HepG2 (cell line): Measurements from ENCODE around the gene UQCR11. TPM values are rescaled to one million over a fixed set of nuclear protein-coding genes. Genes with fewer than 3 reads are reported as not detected.

ENCODE experiments used
- CREBL2 ChIP-seq: sonication (generic); formaldehyde crosslinking; IDR thresholded peaks from 2 replicates; pipeline ENCODE4 v1.8.1; 2023; ENCODE audit warnings: missing genetic modification reagents, mild to moderate bottlenecking, borderline replicate concordance
- DR1 ChIP-seq: sonication (generic); formaldehyde crosslinking; IDR thresholded peaks from 2 replicates; pipeline ENCODE4 v1.8.0; 2021; ENCODE audit warnings: mild to moderate bottlenecking, missing genetic modification reagents, inconsistent platforms
- HCFC1 ChIP-seq: fragments of 150-350 bp; IDR thresholded peaks from 2 replicates; pipeline ENCODE4 v1.6.1; 2014; ENCODE audit warnings: low read depth, low read length
- HMGXB4 ChIP-seq, 2 experiments: sonication (generic) in 1 of 2; formaldehyde crosslinking in 1 of 2; IDR thresholded peaks; 2 replicates each; pipeline versions ENCODE4 v1.4.0 to v1.6.1; 2018 to 2020; ENCODE audit warnings: missing genetic modification reagents in 2 of 2, borderline replicate concordance in 1 of 2, low read depth in 1 of 2, mild to moderate bottlenecking in 1 of 2, missing biosample characterization in 1 of 2
- KDM5B ChIP-seq: sonication (generic); formaldehyde crosslinking; IDR thresholded peaks from 2 replicates; pipeline ENCODE4 v1.4.0; 2020; ENCODE audit warnings: missing genetic modification reagents, mild to moderate bottlenecking, borderline replicate concordance
- KLF13 ChIP-seq: sonication (generic); formaldehyde crosslinking; IDR thresholded peaks from 2 replicates; pipeline ENCODE4 v1.4.0; 2020; ENCODE audit warnings: mild to moderate bottlenecking, missing genetic modification reagents
- PBX2 ChIP-seq: IDR thresholded peaks from 2 replicates; pipeline ENCODE4 v1.6.1; 2016; ENCODE audit warnings: control low read depth
- PPARG ChIP-seq: conservative IDR thresholded peaks from 2 replicates; pipeline ENCODE4 v1.6.1; 2016; ENCODE audit warnings: missing biosample characterization, missing genetic modification reagents
- SIX4 ChIP-seq: sonication (generic); formaldehyde crosslinking; IDR thresholded peaks from 2 replicates; pipeline ENCODE4 v1.4.0; 2020; ENCODE audit warnings: missing genetic modification reagents
- TFAP4 ChIP-seq: sonication (generic); IDR thresholded peaks from 2 replicates; pipeline ENCODE4 v1.6.1; 2016; ENCODE audit warnings: low read depth, borderline replicate concordance
- THRA ChIP-seq: sonication (generic); formaldehyde crosslinking; IDR thresholded peaks from 2 replicates; pipeline ENCODE4 v1.4.0; 2020; ENCODE audit warnings: missing genetic modification reagents, borderline replicate concordance
- TRIM22 ChIP-seq: fragments of 450-650 bp; IDR thresholded peaks from 2 replicates; pipeline ENCODE4 v1.6.1; 2017
- ZNF331 ChIP-seq: sonication (generic); formaldehyde crosslinking; IDR thresholded peaks from 2 replicates; pipeline ENCODE4 v1.4.0; 2020; ENCODE audit warnings: missing genetic modification reagents
- ZNF362 ChIP-seq: sonication (generic); formaldehyde crosslinking; IDR thresholded peaks from 2 replicates; pipeline ENCODE4 v1.4.0; 2020; ENCODE audit warnings: missing genetic modification reagents, mild to moderate bottlenecking, borderline replicate concordance
- ZNF383 ChIP-seq: sonication (generic); formaldehyde crosslinking; IDR thresholded peaks from 2 replicates; pipeline ENCODE4 v1.4.0; 2020; ENCODE audit warnings: missing genetic modification reagents, mild to moderate bottlenecking, borderline replicate concordance
- ZNF513 ChIP-seq: sonication (generic); formaldehyde crosslinking; conservative IDR thresholded peaks from 2 replicates; pipeline ENCODE4 v1.5.0; 2020; ENCODE audit warnings: missing genetic modification reagents
- polyA plus RNA-seq, 8 experiments: library from polyadenylated mRNA; depleted of rRNA in 3 of 8; stranded (reverse) in 7 of 8; unstranded in 1 of 8; fragments of >200 nt; fragmentation: Illumina TruSeq in 4 of 8; extraction: Trizol in 4 of 8; gene quantifications; 2 replicates each; pipeline versions ENCODE4 v1.2.1 to v1.2.3, GENCODE V29; 2011 to 2016; ENCODE audit warnings: low read depth in 4 of 8, missing spikeins in 1 of 8, mixed read lengths in 1 of 8; ENCODE audit not compliant: insufficient read depth in 1 of 8
- total RNA-seq, 5 experiments: library from RNA; depleted of rRNA; stranded (reverse); fragments of >200 nt; fragmentation: Illumina TruSeq; extraction: Trizol; gene quantifications; 2 replicates each; pipeline ENCODE4 v1.2.3, GENCODE V29; 2016; ENCODE audit warnings: low read depth in 1 of 5

Gene UQCR11
- total and polyA plus RNA-seq, 2 of the 13 experiments (the other 11 are each of a cell fraction or from before 2014, with no cell fraction given) = 125 to 214 TPM

- TF ChIP-seq ZNF362 (CRISPR knock-in tag) (no peak; the same call in 1 of the 2 replicates), SIX4 (CRISPR knock-in tag) (no peak), ZNF383 (no peak), THRA (CRISPR knock-in tag) (peak; percentile 54; the same call in 1 of the 2 replicates), HCFC1 (no peak), KDM5B (CRISPR knock-in tag) (0 out of 2 replicates have a peak, but pooled peaks have one; percentile 49), TFAP4 (peak; percentile 27; the same call in 1 of the 2 replicates), HMGXB4 (CRISPR knock-in tag; IDR thresholded peaks at IDR 0.05; ENCODE audit: borderline replicate concordance in 1 of 2, low read depth in 1 of 2) (peak; percentile 62 to 76), TRIM22 (no peak), PBX2 (peak; percentile 99), KLF13 (CRISPR knock-in tag) (no peak), ZNF513 (CRISPR knock-in tag) (no peak), DR1 (no peak), CREBL2 (CRISPR knock-in tag) (no peak; the same call in 1 of the 2 replicates), PPARG (CRISPR knock-in tag) (peak; percentile 47; the same call in 1 of the 2 replicates), ZNF331 (CRISPR knock-in tag) (peak; percentile 72; the same call in 1 of the 2 replicates)
Observed at GRCh38 chr19:1652471-1653299, 47.4 kb upstream of the UQCR11 start, which contains the start of gene TCF3 (continued).
